ENCODE results near the gene OR2D2.

GRCh38 chr11:6862961-6863360 lies 29.3 kb downstream of the OR2D2 start, which contains the start of gene OR10A2:
- TF ChIP-seq CTCF (IDR thresholded peaks at IDR 0.05; ENCODE audit: insufficient read depth, low read depth, low read length), result no peak
- TF ChIP-seq EZH2 (IDR thresholded peaks at IDR 0.05; ENCODE audit: insufficient read depth, low read length), result no peak
